Sigmoid colon (tissue), 7 donors: Measurements from ENCODE around the gene RFWD3. TPM values are rescaled to one million over a fixed set of nuclear protein-coding genes. Genes with fewer than 3 reads are reported as not detected.

Experiments
- DNase-seq: peaks from one replicate; pipeline ENCODE4 v3.0.0-alpha.2; 2019
- H3K27ac ChIP-seq, 4 donors: fragments of 200-600 bp; sonication (generic); one replicate each; pipeline ENCODE4 v1.5.1; 2016 to 2019; ENCODE audit warnings: mild to moderate bottlenecking in 1 of 4
- H3K27me3 ChIP-seq, 3 donors: fragments of 200-600 bp; sonication (generic); one replicate each; pipeline ENCODE4 v1.5.1; 2019; ENCODE audit warnings: mild to moderate bottlenecking in 1 of 3
- H3K36me3 ChIP-seq, 4 donors: fragments of 200-600 bp; sonication (generic); one replicate each; pipeline ENCODE4 v1.5.1; 2016 to 2019
- H3K4me1 ChIP-seq, 4 donors: fragments of 200-600 bp; sonication (generic); one replicate each; pipeline ENCODE4 v1.5.1; 2017 to 2019
- H3K4me3 ChIP-seq, 4 donors: fragments of 200-600 bp; sonication (generic); one replicate each; pipeline ENCODE4 v1.5.1; 2017 to 2019; ENCODE audit warnings: mild to moderate bottlenecking in 2 of 4, moderate library complexity in 1 of 4
- H3K9me3 ChIP-seq, 4 donors: fragments of 200-600 bp in 3 of 4; sonication (generic) in 3 of 4; one replicate each; pipeline versions ENCODE4 v1.5.1 to v1.6.1; 2013 to 2019
- CTCF ChIP-seq, 4 experiments: fragments of 450-650 bp in 3 of 4; fragments of 200-600 bp in 1 of 4; IDR thresholded peaks; one replicate each; pipeline ENCODE4 v1.5.1; 2016 to 2019; ENCODE audit warnings: antibody characterized with exemption in 4 of 4, mild to moderate bottlenecking in 3 of 4, moderate library complexity in 2 of 4
- EP300 ChIP-seq, 4 donors: sonication (generic); formaldehyde crosslinking; IDR thresholded peaks; one replicate each; pipeline ENCODE4 v1.6.1; 2017; ENCODE audit warnings: antibody characterized with exemption in 4 of 4
- POLR2A ChIP-seq, 2 donors: fragments of 450-650 bp; IDR thresholded peaks; one replicate each; pipeline ENCODE4 v1.6.1; 2016; ENCODE audit warnings: antibody characterized with exemption in 2 of 2, mild to moderate bottlenecking in 2 of 2, moderate library complexity in 2 of 2
- POLR2AphosphoS5 ChIP-seq, 4 donors: sonication (generic); formaldehyde crosslinking; IDR thresholded peaks; one replicate each; pipeline ENCODE4 v1.6.1; 2017; ENCODE audit warnings: antibody characterized with exemption in 4 of 4
- WGBS, 2 donors: extraction: QIAGEN DNeasy Blood & Tissue Kit; methylation state at CpG; one replicate each; pipeline ENCODE4 v1.1.7; 2013; 5-methylcytosine and 5-hydroxymethylcytosine counted together
- intact Hi-C: fragments of 100-400 bp; cut with DNase I; formaldehyde crosslinking; loops from one replicate; pipeline ENCODE4 v1.15.1; 2023
- polyA plus RNA-seq, 3 donors: library from polyadenylated mRNA; stranded (reverse); fragments of 200-250 nt; gene quantifications; one replicate each; pipeline ENCODE4 v1.2.3, GENCODE V29; 2013
- total RNA-seq, 4 donors: library from RNA; depleted of rRNA; stranded (reverse); fragments of >200 nt; gene quantifications; one replicate each; pipeline ENCODE4 v1.1.0, GENCODE V29; 2016
- donor health status: healthy with polysubstance abuse.
- donor health status: Bipolar disorder and iron deficiency.
- donor health status: healthy.

Gene RFWD3
- total and polyA plus RNA-seq, 7 donors, result 4.2 to 14.9 (median 9.7) TPM

- 76 to 86% methylated on average over 6 of the region's 6 CpGs for WGBS, 2 donors
- no peaks in the 10 kb centered on the region for H3K27me3 ChIP-seq
- H3K4me1 ChIP-seq, result no peaks in the 10 kb centered on the region
- intact Hi-C loops, result no loop called here
- no peaks in the 10 kb centered on the region for H3K9me3 ChIP-seq
- no peak overlapping the region for H3K4me3 ChIP-seq
- peaks cover 0 to 48% (median 14%) of the 10 kb centered on the region in 4 donors for H3K36me3 ChIP-seq
- H3K27ac ChIP-seq, result no peak overlapping the region
- TF ChIP-seq EP300 (IDR thresholded peaks at IDR 0.05) (no peak), POLR2AphosphoS5 (IDR thresholded peaks at IDR 0.05) (no peak), CTCF (IDR thresholded peaks at IDR 0.05) (no peak), POLR2A (IDR thresholded peaks at IDR 0.05) (no peak)
- no peak for DNase-seq
Observed at GRCh38 chr16:74650966-74651567, 15.6 kb downstream of the RFWD3 start.

DNA sequence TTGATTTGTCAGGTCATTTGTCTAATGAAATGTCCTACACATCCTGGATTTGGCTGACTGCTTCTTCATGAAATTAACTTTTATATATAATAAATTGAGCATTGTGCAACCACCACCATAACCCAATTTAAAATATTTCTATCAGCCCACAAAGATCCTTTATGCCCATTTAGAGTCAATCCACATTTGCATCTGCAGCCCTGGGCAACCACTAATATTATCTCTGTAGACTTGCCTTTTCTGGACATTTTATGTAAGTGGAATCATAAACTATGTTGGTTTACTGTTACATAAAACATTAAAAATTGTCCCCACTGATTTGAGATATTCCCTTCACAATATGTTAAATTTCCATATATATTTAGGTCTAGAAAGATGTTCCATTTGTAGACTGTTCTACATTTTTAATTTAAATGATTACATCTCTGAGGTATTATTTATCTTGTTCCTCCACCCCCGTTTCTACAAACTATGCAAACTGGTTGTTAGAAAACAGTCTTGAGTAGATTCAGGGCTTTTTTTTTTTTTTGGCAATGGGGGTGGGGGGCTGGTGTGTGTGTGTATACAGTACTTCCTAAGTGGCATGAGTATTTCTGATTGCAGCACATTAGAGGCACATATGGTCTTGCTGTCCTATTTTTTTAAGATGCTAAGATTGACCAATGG, 16.7 kb downstream of the RFWD3 start:
- 74 to 75% methylated on average over 1 of the region's 1 CpG for WGBS, 2 donors
- no peaks in the 10 kb centered on the region for H3K9me3 ChIP-seq

GRCh38 chr16:74641969-74642368, 24.7 kb downstream of the RFWD3 start:
- Histone ChIP-seq H3K4me1 (no peaks in the 10 kb centered on the region), H3K9me3 (no peaks in the 10 kb centered on the region), H3K27ac (no peak overlapping the region), H3K4me3 (no peak overlapping the region), H3K27me3 (no peaks in the 10 kb centered on the region), H3K36me3 (peaks cover 6 to 73% (median 39%) of the 10 kb centered on the region in 4 donors)
- intact Hi-C loops, result no loop called here
- no peak for DNase-seq
- 96 to 97% methylated on average over 8 of the region's 8 CpGs for WGBS, 2 donors
- TF ChIP-seq POLR2AphosphoS5 (IDR thresholded peaks at IDR 0.05) (no peak), CTCF (IDR thresholded peaks at IDR 0.05) (no peak), EP300 (IDR thresholded peaks at IDR 0.05) (no peak), POLR2A (IDR thresholded peaks at IDR 0.05) (no peak)

More for the DNA sequence above, 16.7 kb downstream of the RFWD3 start:
- Histone ChIP-seq H3K4me1 (no peaks in the 10 kb centered on the region), H3K4me3 (no peak overlapping the region), H3K27ac (no peak overlapping the region), H3K27me3 (no peaks in the 10 kb centered on the region), H3K36me3 (peaks cover 0 to 56% (median 20%) of the 10 kb centered on the region in 4 donors)
- TF ChIP-seq POLR2AphosphoS5 (IDR thresholded peaks at IDR 0.05) (no peak), CTCF (IDR thresholded peaks at IDR 0.05) (no peak), EP300 (IDR thresholded peaks at IDR 0.05) (no peak), POLR2A (IDR thresholded peaks at IDR 0.05) (no peak)
- intact Hi-C loops, result no loop called here
- DNase-seq, result no peak

- 79 to 92% methylated on average over 7 of the region's 7 CpGs for WGBS, 2 donors
- Histone ChIP-seq H3K4me1 (no peaks in the 10 kb centered on the region), H3K4me3 (no peak overlapping the region), H3K27me3 (no peaks in the 10 kb centered on the region), H3K36me3 (peaks cover 0 to 72% (median 15%) of the 10 kb centered on the region in 4 donors), H3K27ac (no peak overlapping the region), H3K9me3 (no peaks in the 10 kb centered on the region)
- TF ChIP-seq POLR2A (IDR thresholded peaks at IDR 0.05) (no peak), CTCF (IDR thresholded peaks at IDR 0.05) (no peak), POLR2AphosphoS5 (IDR thresholded peaks at IDR 0.05) (no peak), EP300 (IDR thresholded peaks at IDR 0.05) (no peak)
- no peak for DNase-seq
- intact Hi-C loops, result no loop called here
Observed at GRCh38 chr16:74637742-74638453, 28.8 kb downstream of the RFWD3 start.
